ENCODE results near the gene P2RX1.

GRCh38 chr17:3953542-3953941 is 37.3 kb upstream of the P2RX1 start:
- TF ChIP-seq CTCF (IDR thresholded peaks at IDR 0.05; ENCODE audit: low read length) (no peak), EZH2 (IDR thresholded peaks at IDR 0.05; ENCODE audit: borderline replicate concordance, low read length) (no peak)
